GM21619 (cell line): ENCODE results near the gene CALML6.
"Not testable (repeated sequence)": the region's sequence is repeated elsewhere in the genome, so short reads cannot be mapped to it uniquely, and the experiment has no call there.

Source experiments
- ATAC-seq: cut with Tn5 transposase; IDR thresholded peaks from one replicate; pipeline ENCODE4 v1.9.1; 2021; ENCODE audit not compliant: unreplicated experiment

Gene CALML6, protein sequence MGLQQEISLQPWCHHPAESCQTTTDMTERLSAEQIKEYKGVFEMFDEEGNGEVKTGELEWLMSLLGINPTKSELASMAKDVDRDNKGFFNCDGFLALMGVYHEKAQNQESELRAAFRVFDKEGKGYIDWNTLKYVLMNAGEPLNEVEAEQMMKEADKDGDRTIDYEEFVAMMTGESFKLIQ

GRCh38 chr1:1914971-1915692 lies at the start of gene CALML6:
CALML6 (plus strand) TSS chr1:1915260; CDS start chr1:1915281, 21 bp downstream.
- ATAC-seq: no peak

DNA sequence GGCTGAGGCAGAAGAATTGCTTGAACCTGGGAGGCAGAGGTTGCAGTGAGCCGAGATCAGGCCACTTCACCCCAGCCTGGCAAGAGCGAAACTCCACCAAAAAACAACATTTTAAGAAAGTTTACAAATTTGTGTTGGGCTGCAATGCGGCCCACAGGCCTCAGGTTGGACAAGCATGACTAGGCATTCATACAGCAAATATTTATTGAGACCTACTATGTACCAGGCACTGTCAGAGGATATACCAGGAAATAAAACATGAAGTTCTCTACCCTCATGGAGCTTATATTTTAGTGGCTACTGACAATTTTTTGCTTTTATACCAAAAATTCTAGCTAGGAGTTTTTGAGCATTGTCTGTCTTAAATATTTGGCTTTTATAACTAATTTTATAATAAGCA lies 47.9 kb upstream of the CALML6 start:
- ATAC-seq: no peak

- ATAC-seq: no peak
Measured at GRCh38 chr1:1869469-1869868, 45.6 kb upstream of the CALML6 start.

DNA sequence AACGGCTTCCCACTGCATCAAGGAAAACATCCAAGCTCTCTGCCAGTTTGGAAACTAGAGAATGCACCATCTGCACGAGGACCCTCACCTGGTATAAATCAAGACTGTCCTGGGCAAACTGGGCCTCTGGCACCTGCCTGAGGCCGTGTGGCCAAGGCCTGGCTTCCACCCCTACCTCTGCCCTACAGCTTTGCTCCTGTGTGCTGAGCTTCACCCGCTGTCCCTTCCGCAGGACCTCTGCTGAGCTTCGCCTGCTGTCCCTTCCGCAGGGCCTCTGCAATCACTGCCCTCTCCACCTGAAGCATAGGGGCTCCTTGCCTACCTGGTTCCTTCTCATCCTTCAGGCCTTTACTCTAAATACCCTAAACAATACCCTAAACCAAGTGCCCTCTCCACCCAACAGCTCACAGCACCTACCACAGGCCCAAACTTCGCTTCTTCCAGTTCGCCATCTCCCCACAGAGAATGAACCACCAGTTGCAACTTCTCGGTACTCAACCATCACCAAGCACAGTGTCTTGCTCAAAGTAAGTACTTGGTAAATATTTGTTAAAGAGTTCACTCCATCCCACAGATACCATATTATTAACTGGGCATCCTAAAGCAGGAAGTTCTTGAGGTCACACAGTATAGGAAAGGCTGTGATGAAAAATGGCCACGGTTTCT lies 42.6 kb upstream of the CALML6 start:
- ATAC-seq: no peak

GRCh38 chr1:1873186-1873585 lies 41.9 kb upstream of the CALML6 start:
- ATAC-seq: no peak

DNA sequence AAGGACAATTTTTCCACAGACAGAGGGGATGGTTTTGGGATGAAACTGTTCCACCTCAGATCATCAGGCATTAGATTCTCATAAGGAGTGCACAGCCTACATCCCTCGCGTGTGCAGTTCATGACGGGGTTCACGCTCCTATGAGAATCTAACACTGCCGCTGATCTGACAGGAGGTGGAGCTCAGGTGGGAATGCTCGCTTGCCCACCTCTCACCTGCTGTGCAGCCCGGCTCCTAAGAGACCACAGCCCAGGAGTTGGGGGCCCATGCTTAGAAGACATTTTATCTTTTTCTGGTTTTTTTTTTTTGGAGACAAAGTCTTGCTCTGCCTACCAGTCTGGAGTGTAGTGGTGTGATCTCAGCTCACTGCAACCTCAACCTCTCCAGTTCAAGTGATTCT lies 40.2 kb upstream of the CALML6 start:
- ATAC-seq: no peak

DNA sequence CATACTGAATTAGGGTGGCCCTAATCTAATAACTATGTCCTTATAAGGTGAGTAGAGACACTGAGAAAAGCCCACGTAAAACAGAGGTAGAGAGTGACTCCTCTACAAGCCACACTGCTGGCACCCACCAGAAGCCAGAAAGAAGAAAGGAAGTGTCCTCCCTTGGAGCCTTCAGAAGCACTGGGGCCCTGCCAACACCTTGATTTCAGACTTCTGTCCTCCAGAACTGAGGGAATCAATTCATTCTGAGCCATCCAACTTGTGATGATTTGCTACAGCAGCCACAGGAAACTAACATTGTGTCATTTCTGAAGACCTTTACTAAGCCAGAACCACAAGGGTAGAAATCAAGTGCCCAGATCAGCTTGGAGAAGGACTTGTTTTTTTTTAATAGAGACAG lies 39.1 kb upstream of the CALML6 start:
- no peak for ATAC-seq

GRCh38 chr1:1876335-1876930 lies 38.6 kb upstream of the CALML6 start:
- no peak for ATAC-seq

GRCh38 chr1:1877865-1878436 lies 37.1 kb upstream of the CALML6 start:
- ATAC-seq: no peak

- no peak for ATAC-seq
Measured at GRCh38 chr1:1879942-1880341, 35.1 kb upstream of the CALML6 start.

- ATAC-seq: no peak
Measured at GRCh38 chr1:1880617-1881312, 34.3 kb upstream of the CALML6 start.

GRCh38 chr1:1881727-1882126 lies 33.3 kb upstream of the CALML6 start:
- no peak for ATAC-seq

DNA sequence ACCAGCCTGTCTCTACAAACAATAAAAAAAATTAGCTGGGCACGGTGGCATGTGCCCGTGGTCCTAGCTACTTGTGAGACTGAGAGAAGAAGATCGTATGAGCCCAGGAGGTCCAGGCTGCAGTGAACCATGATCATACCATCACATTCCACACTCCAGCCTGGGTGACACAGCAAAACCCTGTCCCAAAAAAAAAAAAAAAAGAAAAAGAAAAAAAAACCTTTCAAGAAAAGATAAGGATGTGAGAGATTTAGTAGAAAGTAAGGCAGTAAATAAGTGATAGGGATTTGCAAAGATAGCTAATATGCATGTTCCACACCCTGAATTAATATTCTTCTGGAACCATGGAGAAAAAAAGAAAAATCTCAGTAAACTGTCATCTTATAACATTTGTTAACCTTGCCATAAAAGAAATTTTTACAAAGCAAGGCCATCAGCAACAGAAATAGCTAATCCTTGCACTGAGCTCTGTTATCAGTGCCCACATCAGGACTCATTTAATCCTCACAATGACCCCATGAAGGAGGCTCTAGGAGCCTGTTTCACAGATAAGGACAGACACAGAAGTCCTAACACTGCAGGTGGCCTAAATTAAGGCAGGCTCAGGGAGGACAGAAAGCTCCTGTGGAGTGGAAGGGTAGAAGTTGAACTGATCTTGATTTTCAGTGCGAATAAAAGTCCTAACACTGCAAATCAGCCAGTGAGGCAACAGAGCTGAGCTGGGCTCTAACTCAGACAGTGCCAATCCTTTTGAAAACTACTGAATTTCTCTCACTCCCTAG lies 31.8 kb upstream of the CALML6 start:
- ATAC-seq: no peak

DNA sequence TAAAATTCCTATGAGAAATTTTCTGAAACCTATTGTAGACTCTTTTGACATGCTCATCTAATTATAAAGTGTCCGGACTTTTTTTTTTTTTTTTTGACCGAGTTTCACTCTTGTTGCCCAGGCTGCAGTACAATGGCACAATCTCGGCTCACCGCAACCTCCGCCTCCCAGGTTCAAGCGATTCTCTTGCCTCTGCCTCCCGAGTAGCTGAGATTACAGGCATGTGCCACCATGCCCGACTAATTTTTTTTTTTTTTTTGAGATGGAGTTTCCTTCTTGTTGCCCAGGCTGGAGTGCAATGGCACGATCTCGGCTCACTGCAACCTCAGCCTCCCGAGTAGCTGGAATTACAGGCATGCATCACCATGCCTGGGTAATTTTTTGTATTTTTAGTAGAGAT lies 31.2 kb upstream of the CALML6 start:
- not testable (repeated sequence) for ATAC-seq

GRCh38 chr1:1889090-1889750 lies 25.8 kb upstream of the CALML6 start:
- no peak for ATAC-seq

DNA sequence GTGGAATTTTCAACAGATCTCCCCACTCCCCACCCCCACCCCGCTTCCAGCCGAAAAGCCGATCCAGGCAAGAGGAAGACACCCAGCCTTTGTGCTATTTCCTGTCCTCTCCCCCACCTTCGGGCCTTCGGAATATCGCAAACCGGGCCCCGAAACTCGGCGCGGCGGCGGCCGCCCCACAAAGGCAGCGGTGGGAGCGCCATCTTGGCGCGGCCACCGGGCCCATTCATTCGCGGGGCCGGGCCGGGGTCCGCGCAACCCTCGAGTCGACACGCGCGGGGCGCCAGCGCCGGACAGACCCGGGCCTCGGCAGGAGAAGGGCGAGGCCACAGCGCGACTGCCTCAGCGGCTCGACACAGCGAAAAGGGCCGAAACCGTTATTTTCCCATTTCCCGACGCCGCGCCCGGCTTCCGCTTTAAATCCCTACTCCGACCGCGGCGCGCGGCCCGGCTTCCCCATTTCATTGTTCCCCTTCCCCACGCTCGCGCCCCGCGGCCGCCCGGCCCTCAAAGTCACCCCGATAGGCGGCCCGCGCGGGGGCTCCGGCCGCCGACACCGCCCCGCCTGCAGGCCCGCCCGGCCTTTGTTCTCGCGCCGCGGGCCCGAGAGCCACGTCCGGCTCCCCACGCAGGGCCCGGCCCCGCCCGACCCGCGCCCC lies 25.1 kb upstream of the CALML6 start:
- peak; percentile 13 for ATAC-seq

- ATAC-seq: peak; percentile 51
Measured at GRCh38 chr1:1890506-1891348, 24.3 kb upstream of the CALML6 start, which contains the start of gene GNB1. GNB1 (minus strand) TSS chr1:1891087; CDS start chr1:1825453, 65,634 bp downstream.
